Lower leg skin (tissue), 3 donors: ENCODE results near the gene RBMX2.
"Not testable (repeated sequence)": the region's sequence is repeated elsewhere in the genome, so short reads cannot be mapped to it uniquely, and the experiment has no call there.

Experiments used
- CTCF ChIP-seq, 3 donors: fragments of 450-650 bp; IDR thresholded peaks; one replicate each; pipeline ENCODE4 v1.5.1; 2016; ENCODE audit warnings: antibody characterized with exemption in 3 of 3, mild to moderate bottlenecking in 3 of 3, moderate library complexity in 2 of 3
- POLR2A ChIP-seq, 2 donors: fragments of 450-650 bp; IDR thresholded peaks; one replicate each; pipeline ENCODE4 v1.6.1; 2016 to 2017; ENCODE audit warnings: antibody characterized with exemption in 2 of 2, mild to moderate bottlenecking in 1 of 2, moderate library complexity in 1 of 2

DNA sequence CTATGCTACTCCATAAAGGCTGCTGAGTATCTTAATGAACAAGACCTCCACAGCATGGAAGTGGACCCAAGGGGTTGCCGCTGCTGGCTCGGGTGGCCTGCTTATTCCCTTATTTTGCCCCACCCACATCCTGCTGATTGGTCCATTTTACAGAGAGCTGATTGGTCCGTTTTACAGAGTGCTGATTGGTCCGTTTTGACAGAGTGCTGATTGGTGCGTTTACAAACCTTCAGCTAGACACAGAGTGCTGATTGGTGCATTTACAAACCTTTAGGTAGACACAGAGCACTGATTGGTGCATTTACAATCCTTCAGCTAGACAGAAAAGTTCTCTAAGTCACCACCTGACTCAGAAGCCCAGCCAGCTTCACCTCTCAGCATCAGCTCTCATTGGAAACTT lies 27.4 kb downstream of the RBMX2 start:
- TF ChIP-seq CTCF, POLR2A (IDR thresholded peaks at IDR 0.05): not testable (repeated sequence)
